C4-2B (cell line): ENCODE measurements around the gene PIKFYVE.

Experiments
- ZFX ChIP-seq: fragments of 450-650 bp; IDR thresholded peaks from 2 replicates; pipeline ENCODE4 v1.6.1; 2017
- TF ChIP-seq, protein P1 (sequence below): fragments of 450-650 bp; conservative IDR thresholded peaks from 2 replicates; pipeline ENCODE4 v1.5.1; 2017; ENCODE audit warnings: mild to moderate bottlenecking

- TF ChIP-seq, protein P1, sequence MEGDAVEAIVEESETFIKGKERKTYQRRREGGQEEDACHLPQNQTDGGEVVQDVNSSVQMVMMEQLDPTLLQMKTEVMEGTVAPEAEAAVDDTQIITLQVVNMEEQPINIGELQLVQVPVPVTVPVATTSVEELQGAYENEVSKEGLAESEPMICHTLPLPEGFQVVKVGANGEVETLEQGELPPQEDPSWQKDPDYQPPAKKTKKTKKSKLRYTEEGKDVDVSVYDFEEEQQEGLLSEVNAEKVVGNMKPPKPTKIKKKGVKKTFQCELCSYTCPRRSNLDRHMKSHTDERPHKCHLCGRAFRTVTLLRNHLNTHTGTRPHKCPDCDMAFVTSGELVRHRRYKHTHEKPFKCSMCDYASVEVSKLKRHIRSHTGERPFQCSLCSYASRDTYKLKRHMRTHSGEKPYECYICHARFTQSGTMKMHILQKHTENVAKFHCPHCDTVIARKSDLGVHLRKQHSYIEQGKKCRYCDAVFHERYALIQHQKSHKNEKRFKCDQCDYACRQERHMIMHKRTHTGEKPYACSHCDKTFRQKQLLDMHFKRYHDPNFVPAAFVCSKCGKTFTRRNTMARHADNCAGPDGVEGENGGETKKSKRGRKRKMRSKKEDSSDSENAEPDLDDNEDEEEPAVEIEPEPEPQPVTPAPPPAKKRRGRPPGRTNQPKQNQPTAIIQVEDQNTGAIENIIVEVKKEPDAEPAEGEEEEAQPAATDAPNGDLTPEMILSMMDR = no peak
- no peak for TF ChIP-seq ZFX
Observed at GRCh38 chr2:208315081-208315788, 49.2 kb downstream of the PIKFYVE start.
